Adrenal gland (tissue), 12 donors: Measurements from ENCODE around the gene LAMTOR2. TPM values are rescaled to one million over a fixed set of nuclear protein-coding genes. Genes with fewer than 3 reads are reported as not detected.
A peak's percentile ranks its signal among the peaks of the same experiment; 100 is the strongest.

Experiments
- DNase-seq, 7 donors: peaks; one replicate each; pipeline ENCODE4 v3.0.0-alpha.2; 2019 to 2020
- H3K27ac ChIP-seq, 5 donors: fragments of 200-600 bp; sonication (generic) in 4 of 5; 1 replicate in 3 of 5; 2 replicates in 2 of 5; pipeline versions ENCODE4 v1.5.1 to v1.8.0; 2016 to 2020; ENCODE audit warnings: mild to moderate bottlenecking in 1 of 5
- H3K27me3 ChIP-seq: fragments of 200-600 bp; 2 replicates; pipeline ENCODE4 v1.8.0; 2021
- H3K36me3 ChIP-seq, 2 donors: fragments of 200-600 bp; replicated peaks in 1 of 2; 1 replicate in 1 of 2; 2 replicates in 1 of 2; pipeline versions ENCODE4 v1.5.1 to v1.8.0; 2018 to 2022
- H3K4me1 ChIP-seq, 2 donors: fragments of 200-600 bp; replicated peaks in 1 of 2; 1 replicate in 1 of 2; 2 replicates in 1 of 2; pipeline versions ENCODE4 v1.5.1 to v1.8.0; 2018 to 2021
- H3K4me3 ChIP-seq, 4 donors: fragments of 200-600 bp; sonication (generic) in 3 of 4; one replicate each; pipeline ENCODE4 v1.5.1; 2016 to 2018
- H3K9me3 ChIP-seq, 3 donors: fragments of 200-600 bp; sonication (generic) in 1 of 3; replicated peaks in 1 of 3; 1 replicate in 2 of 3; 2 replicates in 1 of 3; pipeline versions ENCODE4 v1.5.1 to v1.8.0; 2016 to 2021
- CTCF ChIP-seq, 6 experiments: fragments of 450-650 bp in 4 of 6; fragments of 200-600 bp in 2 of 6; sonication (generic) in 1 of 6; IDR thresholded peaks; 1 replicate in 5 of 6; 2 replicates in 1 of 6; pipeline versions ENCODE4 v1.5.1 to v1.8.0; 2016 to 2021; ENCODE audit warnings: antibody characterized with exemption in 6 of 6, mild to moderate bottlenecking in 2 of 6, moderate library complexity in 1 of 6
- POLR2A ChIP-seq, 2 donors: fragments of 450-650 bp; IDR thresholded peaks; one replicate each; pipeline ENCODE4 v1.6.1; 2017; ENCODE audit warnings: antibody characterized with exemption in 2 of 2, mild to moderate bottlenecking in 2 of 2, moderate library complexity in 1 of 2
- WGBS, 4 donors: extraction: QIAGEN DNeasy Blood & Tissue Kit in 2 of 4; methylation state at CpG; one replicate each; pipeline versions ENCODE4 v1.1.5 to v1.1.7; 2013 to 2017; 5-methylcytosine and 5-hydroxymethylcytosine counted together
- intact Hi-C, 2 donors: fragments of 100-400 bp; cut with DNase I; formaldehyde crosslinking; loops; one replicate each; pipeline versions ENCODE4 v1.14.1 to v1.15.0; 2022 to 2023
- polyA plus RNA-seq, 3 donors: library from polyadenylated mRNA; stranded (reverse); fragments of 200-250 nt in 2 of 3; fragments of 350-450 nt in 1 of 3; fragmentation: Illumina TruSeq in 1 of 3; extraction: RNeasy Lipid Tissue Mini Kit (QIAGEN cat#74804) in 1 of 3; gene quantifications; one replicate each; pipeline ENCODE4 v1.2.3, GENCODE V29; 2013 to 2014
- total RNA-seq, 9 donors: library from RNA; depleted of rRNA in 4 of 9; stranded (reverse); fragments of >200 nt in 4 of 9; fragments of 120-200 nt in 1 of 9; fragmentation: NEBNext Ultra II Directional in 1 of 9; extraction: Animal tissue kit (Norgen Biotek cat#: 25700) in 1 of 9; gene quantifications; one replicate each; pipeline versions ENCODE4 v1.1.0 to v1.2.4, GENCODE V29; 2013 to 2023
- donor health status: healthy with polysubstance abuse.
- donor health status: Bipolar disorder and iron deficiency.
- donor health status: DM: yes; HTN: yes; CAD: no.
- donor health status: DM: no; HTN: no; CAD: no.
- donor health status: DM: no; HTN: no; CAD: no.
- donor health status: DM: yes; HTN: yes; CAD: no.

LAMTOR2 gene
- total and polyA plus RNA-seq, 12 donors = 53.6 to 216 (median 86.3) TPM

DNA sequence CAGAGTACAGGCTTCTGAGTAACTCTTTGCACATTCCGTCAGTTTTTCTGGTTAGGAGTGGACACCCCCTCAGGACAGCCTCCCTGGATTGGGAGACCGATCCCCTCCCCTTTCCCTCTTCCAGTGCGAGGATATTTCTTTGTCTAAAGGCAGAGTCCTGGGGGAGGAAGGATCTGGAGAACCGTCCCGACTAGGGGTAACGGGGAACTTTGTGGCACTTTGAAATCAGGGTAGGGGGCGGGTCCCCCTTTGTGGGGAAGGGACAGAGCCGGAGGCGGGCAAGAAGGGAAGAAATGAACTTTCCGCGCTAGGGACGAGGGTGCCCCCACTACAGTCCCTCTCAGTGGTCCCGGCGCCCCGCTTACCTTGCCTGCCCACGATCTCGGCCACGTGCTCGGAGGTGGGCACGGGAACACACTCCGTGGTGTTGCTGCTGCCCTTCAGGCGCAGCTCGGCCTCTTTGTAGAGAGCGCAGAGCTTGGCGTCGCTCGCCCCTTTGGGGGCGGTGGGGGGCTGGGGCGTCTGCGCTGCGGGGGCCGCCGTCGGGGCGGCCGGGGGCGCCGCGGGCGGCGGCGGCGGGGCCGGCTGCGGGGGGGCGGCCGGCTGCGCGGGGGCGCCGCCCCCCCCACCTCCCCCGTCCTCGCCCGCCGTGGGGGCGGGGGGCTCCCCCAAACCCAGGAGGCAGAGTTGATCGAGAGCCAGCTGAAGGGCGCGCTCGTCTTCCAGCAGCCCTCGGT, 26.8 kb downstream of the LAMTOR2 start:
- Histone ChIP-seq H3K4me1 (peaks cover 9 to 23% of the 10 kb centered on the region in 2 donors), H3K36me3 (no peaks in the 10 kb centered on the region), H3K4me3 (peak overlapping the region in 1 of 4 donors; percentile 58), H3K9me3 (no peaks in the 10 kb centered on the region), H3K27ac (no peak overlapping the region), H3K27me3 (no peaks in the 10 kb centered on the region)
- TF ChIP-seq CTCF (IDR thresholded peaks at IDR 0.05) (no peak), POLR2A (IDR thresholded peaks at IDR 0.05) (no peak)
- 6 to 21% (median 13%) methylated on average over 13 to 61 of the region's 61 CpGs for WGBS, 4 donors
- DNase-seq = no peak
- intact Hi-C loops = no loop called here

- no peaks in the 10 kb centered on the region for H3K9me3 ChIP-seq
- H3K36me3 ChIP-seq = no peaks in the 10 kb centered on the region
- H3K4me3 ChIP-seq = peak overlapping the region; percentile 25 to 92 (median 73)
- DNase-seq = no peak
- no peaks in the 10 kb centered on the region for H3K27me3 ChIP-seq
- WGBS, 4 donors = 0 to 2% (median 0%) methylated on average over 3 to 10 of the region's 10 CpGs
- H3K4me1 ChIP-seq = peaks cover 9 to 26% of the 10 kb centered on the region in 2 donors
- no peak overlapping the region for H3K27ac ChIP-seq
- TF ChIP-seq POLR2A (IDR thresholded peaks at IDR 0.05) (no peak), CTCF (IDR thresholded peaks at IDR 0.05) (no peak)
- intact Hi-C loops = no loop called here
Observed at GRCh38 chr1:156081917-156082308, 27.3 kb downstream of the LAMTOR2 start.

DNA sequence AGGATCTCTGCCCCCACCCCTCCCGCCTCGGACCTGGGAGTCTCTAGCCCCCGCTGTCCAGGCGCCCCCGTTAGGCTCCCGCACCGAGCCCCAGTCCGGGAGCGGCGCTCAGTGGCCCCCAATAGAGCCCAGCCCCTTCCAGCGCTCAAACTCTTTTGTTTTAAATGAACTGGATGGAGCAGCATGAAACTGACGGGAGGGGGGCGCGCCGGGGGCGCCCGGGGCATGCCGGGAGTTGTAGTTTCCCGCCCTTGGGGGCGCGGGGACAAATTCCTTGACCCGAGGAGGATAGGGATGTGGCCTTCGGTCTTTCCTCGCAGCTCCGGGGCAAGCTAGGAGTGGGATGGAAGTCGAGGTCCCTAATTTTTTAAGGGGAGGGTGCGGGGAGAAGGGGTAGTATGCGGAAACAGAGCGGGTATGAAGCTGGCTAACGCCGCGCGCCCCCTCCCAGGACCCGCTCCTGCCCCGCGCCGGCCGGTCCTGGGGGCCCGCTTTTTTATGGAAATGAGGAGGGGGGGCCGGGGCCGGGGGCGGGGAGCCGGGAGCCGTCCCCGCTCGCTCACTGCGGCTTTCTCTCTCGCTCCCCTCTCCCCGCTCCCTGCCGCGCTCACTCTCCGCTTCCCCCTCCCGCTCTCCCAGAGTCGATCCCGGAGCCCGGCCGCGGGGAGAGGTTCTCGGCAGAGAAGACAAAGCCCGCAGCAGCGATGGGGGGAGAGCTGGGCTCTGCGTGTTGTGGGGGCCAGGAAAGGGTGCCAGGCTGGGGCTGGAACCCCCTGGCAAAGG, 27.9 kb downstream of the LAMTOR2 start, which contains the start of gene MEX3A:
Gene MEX3A (minus strand): TSS at position 157 of the 783 bp plus-strand sequence. CDS start 467 bp downstream, outside the sequence.
- DNase-seq = peak; percentile 68 to 84 (median 74)
- no peak for TF ChIP-seq POLR2A (IDR thresholded peaks at IDR 0.05)
- TF ChIP-seq CTCF (IDR thresholded peaks at IDR 0.05) = no peak
- Histone ChIP-seq H3K27ac (no peak within 1 kb of the TSS), H3K27me3 (no peaks in the 10 kb centered on the region), H3K4me3 (peak within 1 kb of the TSS; percentile 25 to 92 (median 73)), H3K4me1 (peaks cover 9 to 26% of the 10 kb centered on the region in 2 donors), H3K36me3 (no peaks in the 10 kb centered on the region), H3K9me3 (no peaks in the 10 kb centered on the region)
- intact Hi-C loops = no loop called here
- 0 to 2% (median 0%) methylated on average over 6 to 62 of the region's 62 CpGs for WGBS, 4 donors
